GM12873 (cell line): Measurements from ENCODE around the gene HBZ.

ENCODE experiments used
- CTCF ChIP-seq: IDR thresholded peaks from 2 replicates; pipeline ENCODE4 v1.5.1; 2012; ENCODE audit warnings: low read depth, mild to moderate bottlenecking, moderate library complexity, low read length, control low read depth; ENCODE audit not compliant: insufficient read depth; ENCODE audit errors: missing control alignments

Gene HBZ

GRCh38 chr16:203246-203645, 50.8 kb downstream of the HBZ start:
- no peak for TF ChIP-seq CTCF
